HepG2 (cell line): ENCODE data around the gene RASSF7. TPM values are rescaled to one million over a fixed set of nuclear protein-coding genes. Genes with fewer than 3 reads are reported as not detected.

ENCODE experiments used
- PHF8 ChIP-seq: sonication (generic); formaldehyde crosslinking; IDR thresholded peaks from 2 replicates; pipeline ENCODE4 v1.5.0; 2020; ENCODE audit warnings: missing genetic modification reagents
- SOX13 ChIP-seq, 3 experiments: fragments of 450-650 bp in 1 of 3; sonication (generic) in 1 of 3; formaldehyde crosslinking in 1 of 3; IDR thresholded peaks in 2 of 3; conservative IDR thresholded peaks in 1 of 3; 2 replicates each; pipeline versions ENCODE4 v1.5.0 to v1.6.1; 2016 to 2020; ENCODE audit warnings: antibody characterized with exemption in 1 of 3, mild to moderate bottlenecking in 1 of 3, missing compliant biosample characterization in 1 of 3, missing genetic modification reagents in 1 of 3, moderate library complexity in 1 of 3
- TCF12 ChIP-seq, 2 experiments: fragments of 450-650 bp in 1 of 2; sonication (generic) in 1 of 2; formaldehyde crosslinking in 1 of 2; IDR thresholded peaks; 2 replicates each; pipeline versions ENCODE4 v1.6.1 to v1.8.0; 2017 to 2022; ENCODE audit warnings: antibody characterized with exemption in 1 of 2, mild to moderate bottlenecking in 1 of 2, missing genetic modification reagents in 1 of 2, moderate library complexity in 1 of 2
- ZBTB7B ChIP-seq: sonication (generic); formaldehyde crosslinking; IDR thresholded peaks from 2 replicates; pipeline ENCODE4 v1.4.0; 2020; ENCODE audit warnings: missing genetic modification reagents
- ZNF790 ChIP-seq: sonication (generic); formaldehyde crosslinking; IDR thresholded peaks from 2 replicates; pipeline ENCODE4 v1.8.0; 2022; ENCODE audit warnings: missing genetic modification reagents, mild to moderate bottlenecking, borderline replicate concordance
- polyA plus RNA-seq, 8 experiments: library from polyadenylated mRNA; depleted of rRNA in 3 of 8; stranded (reverse) in 7 of 8; unstranded in 1 of 8; fragments of >200 nt; fragmentation: Illumina TruSeq in 4 of 8; extraction: Trizol in 4 of 8; gene quantifications; 2 replicates each; pipeline versions ENCODE4 v1.2.1 to v1.2.3, GENCODE V29; 2011 to 2016; ENCODE audit warnings: low read depth in 4 of 8, missing spikeins in 1 of 8, mixed read lengths in 1 of 8; ENCODE audit not compliant: insufficient read depth in 1 of 8
- total RNA-seq, 5 experiments: library from RNA; depleted of rRNA; stranded (reverse); fragments of >200 nt; fragmentation: Illumina TruSeq; extraction: Trizol; gene quantifications; 2 replicates each; pipeline ENCODE4 v1.2.3, GENCODE V29; 2016; ENCODE audit warnings: low read depth in 1 of 5
- TF ChIP-seq, protein P1 (sequence below): sonication (generic); formaldehyde crosslinking; IDR thresholded peaks from 2 replicates; pipeline ENCODE4 v1.8.1; 2023; ENCODE audit warnings: mild to moderate bottlenecking, missing genetic modification reagents
- TF ChIP-seq, protein P2 (sequence below): IDR thresholded peaks from 2 replicates; pipeline ENCODE4 v1.6.1; 2016; ENCODE audit warnings: missing compliant biosample characterization, missing genetic modification reagents, borderline replicate concordance
- TF ChIP-seq, protein P3 (sequence below): sonication (generic); formaldehyde crosslinking; IDR thresholded peaks from 2 replicates; pipeline ENCODE4 v1.5.0; 2020; ENCODE audit warnings: mild to moderate bottlenecking, missing genetic modification reagents, borderline replicate concordance
- TF ChIP-seq, protein P4 (sequence below): sonication (generic); formaldehyde crosslinking; IDR thresholded peaks from 2 replicates; pipeline ENCODE4 v1.5.1; 2020; ENCODE audit warnings: missing genetic modification reagents, mild to moderate bottlenecking, borderline replicate concordance
- TF ChIP-seq, protein P5 (sequence below), 2 experiments: sonication (generic) in 1 of 2; formaldehyde crosslinking in 1 of 2; IDR thresholded peaks; 2 replicates each; pipeline versions ENCODE4 v1.4.0 to v1.6.1; 2018 to 2020; ENCODE audit warnings: missing genetic modification reagents in 2 of 2, borderline replicate concordance in 1 of 2, low read depth in 1 of 2, mild to moderate bottlenecking in 1 of 2, missing biosample characterization in 1 of 2

The RASSF7 gene
- total and polyA plus RNA-seq, 2 of the 13 experiments (the other 11 are each of a cell fraction or from before 2014, with no cell fraction given) = 20.2 to 28.6 TPM

DNA sequence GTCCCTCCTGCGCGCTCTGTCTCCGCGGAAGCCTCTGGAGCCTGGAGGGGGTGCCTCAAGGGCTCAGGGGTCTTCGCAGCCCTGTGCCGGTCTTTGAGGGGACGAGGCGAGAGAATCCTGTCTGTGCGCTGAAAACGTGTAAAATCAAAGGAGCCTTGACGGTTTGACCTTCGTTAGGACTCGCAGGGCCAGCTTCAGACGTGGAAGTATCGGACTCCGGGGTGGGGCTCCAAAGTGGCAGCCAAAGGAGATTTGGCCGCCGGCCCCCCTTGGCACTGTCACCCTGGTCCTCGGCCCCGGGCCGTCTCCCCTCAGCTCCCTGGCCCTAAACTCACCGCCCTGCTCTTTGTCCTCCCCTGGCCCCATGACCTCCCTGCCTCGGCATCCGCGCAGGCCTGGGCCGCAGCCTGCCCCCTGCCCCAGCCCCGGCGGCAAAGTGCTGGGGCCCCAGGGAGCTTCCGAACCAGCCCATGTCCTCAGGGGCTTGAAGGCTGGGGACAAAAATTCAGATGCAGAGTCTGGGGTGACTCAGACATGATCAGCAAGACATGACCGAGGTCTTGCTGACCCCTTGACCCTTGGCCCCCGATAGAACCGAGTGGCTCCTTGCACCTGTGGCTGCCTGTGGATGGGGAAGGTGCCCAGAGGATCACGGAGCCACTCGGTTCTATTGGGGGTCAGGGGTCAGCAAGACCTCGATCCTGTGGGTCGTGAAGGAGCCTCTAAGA lies 8.6 kb downstream of the RASSF7 start (continued):
- TF ChIP-seq, protein P1, sequence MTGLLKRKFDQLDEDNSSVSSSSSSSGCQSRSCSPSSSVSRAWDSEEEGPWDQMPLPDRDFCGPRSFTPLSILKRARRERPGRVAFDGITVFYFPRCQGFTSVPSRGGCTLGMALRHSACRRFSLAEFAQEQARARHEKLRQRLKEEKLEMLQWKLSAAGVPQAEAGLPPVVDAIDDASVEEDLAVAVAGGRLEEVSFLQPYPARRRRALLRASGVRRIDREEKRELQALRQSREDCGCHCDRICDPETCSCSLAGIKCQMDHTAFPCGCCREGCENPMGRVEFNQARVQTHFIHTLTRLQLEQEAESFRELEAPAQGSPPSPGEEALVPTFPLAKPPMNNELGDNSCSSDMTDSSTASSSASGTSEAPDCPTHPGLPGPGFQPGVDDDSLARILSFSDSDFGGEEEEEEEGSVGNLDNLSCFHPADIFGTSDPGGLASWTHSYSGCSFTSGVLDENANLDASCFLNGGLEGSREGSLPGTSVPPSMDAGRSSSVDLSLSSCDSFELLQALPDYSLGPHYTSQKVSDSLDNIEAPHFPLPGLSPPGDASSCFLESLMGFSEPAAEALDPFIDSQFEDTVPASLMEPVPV (CRISPR knock-in tag) = no peak; the same call in 1 of the 2 replicates
- TF ChIP-seq PHF8 = no peak
- TF ChIP-seq, protein P2, sequence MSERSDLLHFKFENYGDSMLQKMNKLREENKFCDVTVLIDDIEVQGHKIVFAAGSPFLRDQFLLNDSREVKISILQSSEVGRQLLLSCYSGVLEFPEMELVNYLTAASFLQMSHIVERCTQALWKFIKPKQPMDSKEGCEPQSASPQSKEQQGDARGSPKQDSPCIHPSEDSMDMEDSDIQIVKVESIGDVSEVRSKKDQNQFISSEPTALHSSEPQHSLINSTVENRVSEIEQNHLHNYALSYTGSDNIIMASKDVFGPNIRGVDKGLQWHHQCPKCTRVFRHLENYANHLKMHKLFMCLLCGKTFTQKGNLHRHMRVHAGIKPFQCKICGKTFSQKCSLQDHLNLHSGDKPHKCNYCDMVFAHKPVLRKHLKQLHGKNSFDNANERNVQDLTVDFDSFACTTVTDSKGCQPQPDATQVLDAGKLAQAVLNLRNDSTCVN (CRISPR knock-in tag) = no peak
- TF ChIP-seq, protein P3, sequence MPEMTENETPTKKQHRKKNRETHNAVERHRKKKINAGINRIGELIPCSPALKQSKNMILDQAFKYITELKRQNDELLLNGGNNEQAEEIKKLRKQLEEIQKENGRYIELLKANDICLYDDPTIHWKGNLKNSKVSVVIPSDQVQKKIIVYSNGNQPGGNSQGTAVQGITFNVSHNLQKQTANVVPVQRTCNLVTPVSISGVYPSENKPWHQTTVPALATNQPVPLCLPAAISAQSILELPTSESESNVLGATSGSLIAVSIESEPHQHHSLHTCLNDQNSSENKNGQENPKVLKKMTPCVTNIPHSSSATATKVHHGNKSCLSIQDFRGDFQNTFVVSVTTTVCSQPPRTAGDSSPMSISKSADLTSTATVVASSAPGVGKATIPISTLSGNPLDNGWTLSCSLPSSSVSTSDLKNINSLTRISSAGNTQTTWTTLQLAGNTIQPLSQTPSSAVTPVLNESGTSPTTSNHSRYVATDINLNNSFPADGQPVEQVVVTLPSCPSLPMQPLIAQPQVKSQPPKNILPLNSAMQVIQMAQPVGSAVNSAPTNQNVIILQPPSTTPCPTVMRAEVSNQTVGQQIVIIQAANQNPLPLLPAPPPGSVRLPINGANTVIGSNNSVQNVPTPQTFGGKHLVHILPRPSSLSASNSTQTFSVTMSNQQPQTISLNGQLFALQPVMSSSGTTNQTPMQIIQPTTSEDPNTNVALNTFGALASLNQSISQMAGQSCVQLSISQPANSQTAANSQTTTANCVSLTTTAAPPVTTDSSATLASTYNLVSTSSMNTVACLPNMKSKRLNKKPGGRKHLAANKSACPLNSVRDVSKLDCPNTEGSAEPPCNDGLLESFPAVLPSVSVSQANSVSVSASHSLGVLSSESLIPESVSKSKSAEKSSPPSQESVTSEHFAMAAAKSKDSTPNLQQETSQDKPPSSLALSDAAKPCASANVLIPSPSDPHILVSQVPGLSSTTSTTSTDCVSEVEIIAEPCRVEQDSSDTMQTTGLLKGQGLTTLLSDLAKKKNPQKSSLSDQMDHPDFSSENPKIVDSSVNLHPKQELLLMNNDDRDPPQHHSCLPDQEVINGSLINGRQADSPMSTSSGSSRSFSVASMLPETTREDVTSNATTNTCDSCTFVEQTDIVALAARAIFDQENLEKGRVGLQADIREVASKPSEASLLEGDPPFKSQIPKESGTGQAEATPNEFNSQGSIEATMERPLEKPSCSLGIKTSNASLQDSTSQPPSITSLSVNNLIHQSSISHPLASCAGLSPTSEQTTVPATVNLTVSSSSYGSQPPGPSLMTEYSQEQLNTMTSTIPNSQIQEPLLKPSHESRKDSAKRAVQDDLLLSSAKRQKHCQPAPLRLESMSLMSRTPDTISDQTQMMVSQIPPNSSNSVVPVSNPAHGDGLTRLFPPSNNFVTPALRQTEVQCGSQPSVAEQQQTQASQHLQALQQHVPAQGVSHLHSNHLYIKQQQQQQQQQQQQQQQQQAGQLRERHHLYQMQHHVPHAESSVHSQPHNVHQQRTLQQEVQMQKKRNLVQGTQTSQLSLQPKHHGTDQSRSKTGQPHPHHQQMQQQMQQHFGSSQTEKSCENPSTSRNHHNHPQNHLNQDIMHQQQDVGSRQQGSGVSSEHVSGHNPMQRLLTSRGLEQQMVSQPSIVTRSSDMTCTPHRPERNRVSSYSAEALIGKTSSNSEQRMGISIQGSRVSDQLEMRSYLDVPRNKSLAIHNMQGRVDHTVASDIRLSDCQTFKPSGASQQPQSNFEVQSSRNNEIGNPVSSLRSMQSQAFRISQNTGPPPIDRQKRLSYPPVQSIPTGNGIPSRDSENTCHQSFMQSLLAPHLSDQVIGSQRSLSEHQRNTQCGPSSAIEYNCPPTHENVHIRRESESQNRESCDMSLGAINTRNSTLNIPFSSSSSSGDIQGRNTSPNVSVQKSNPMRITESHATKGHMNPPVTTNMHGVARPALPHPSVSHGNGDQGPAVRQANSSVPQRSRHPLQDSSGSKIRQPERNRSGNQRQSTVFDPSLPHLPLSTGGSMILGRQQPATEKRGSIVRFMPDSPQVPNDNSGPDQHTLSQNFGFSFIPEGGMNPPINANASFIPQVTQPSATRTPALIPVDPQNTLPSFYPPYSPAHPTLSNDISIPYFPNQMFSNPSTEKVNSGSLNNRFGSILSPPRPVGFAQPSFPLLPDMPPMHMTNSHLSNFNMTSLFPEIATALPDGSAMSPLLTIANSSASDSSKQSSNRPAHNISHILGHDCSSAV (CRISPR knock-in tag) = no peak
- peak; percentile 5; the same call in 1 of the 2 replicates for TF ChIP-seq ZNF790
- TF ChIP-seq ZBTB7B (CRISPR knock-in tag) = peak; percentile 68; the same call in 1 of the 2 replicates
- TF ChIP-seq, protein P4, sequence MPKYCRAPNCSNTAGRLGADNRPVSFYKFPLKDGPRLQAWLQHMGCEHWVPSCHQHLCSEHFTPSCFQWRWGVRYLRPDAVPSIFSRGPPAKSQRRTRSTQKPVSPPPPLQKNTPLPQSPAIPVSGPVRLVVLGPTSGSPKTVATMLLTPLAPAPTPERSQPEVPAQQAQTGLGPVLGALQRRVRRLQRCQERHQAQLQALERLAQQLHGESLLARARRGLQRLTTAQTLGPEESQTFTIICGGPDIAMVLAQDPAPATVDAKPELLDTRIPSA = no peak
- TF ChIP-seq, protein P5, sequence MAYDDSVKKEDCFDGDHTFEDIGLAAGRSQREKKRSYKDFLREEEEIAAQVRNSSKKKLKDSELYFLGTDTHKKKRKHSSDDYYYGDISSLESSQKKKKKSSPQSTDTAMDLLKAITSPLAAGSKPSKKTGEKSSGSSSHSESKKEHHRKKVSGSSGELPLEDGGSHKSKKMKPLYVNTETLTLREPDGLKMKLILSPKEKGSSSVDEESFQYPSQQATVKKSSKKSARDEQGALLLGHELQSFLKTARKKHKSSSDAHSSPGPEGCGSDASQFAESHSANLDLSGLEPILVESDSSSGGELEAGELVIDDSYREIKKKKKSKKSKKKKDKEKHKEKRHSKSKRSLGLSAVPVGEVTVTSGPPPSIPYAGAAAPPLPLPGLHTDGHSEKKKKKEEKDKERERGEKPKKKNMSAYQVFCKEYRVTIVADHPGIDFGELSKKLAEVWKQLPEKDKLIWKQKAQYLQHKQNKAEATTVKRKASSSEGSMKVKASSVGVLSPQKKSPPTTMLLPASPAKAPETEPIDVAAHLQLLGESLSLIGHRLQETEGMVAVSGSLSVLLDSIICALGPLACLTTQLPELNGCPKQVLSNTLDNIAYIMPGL (CRISPR knock-in tag; IDR thresholded peaks at IDR 0.05; ENCODE audit: borderline replicate concordance in 1 of 2, low read depth in 1 of 2) = peak in 1 of 2 experiments; percentile 39; a peak in 2 of 4 replicates
- no peak for TF ChIP-seq TCF12 (IDR thresholded peaks at IDR 0.05)
- TF ChIP-seq TCF12 (CRISPR knock-in tag; IDR thresholded peaks at IDR 0.05) = no peak
- no peak for TF ChIP-seq SOX13 (IDR thresholded peaks at IDR 0.05)
- TF ChIP-seq SOX13 (CRISPR knock-in tag; conservative IDR thresholded peaks at IDR 0.05 in 1 of 2, IDR thresholded peaks at IDR 0.05 in 1 of 2) = peak in 1 of 2 experiments; percentile 10; a peak in 1 of 4 replicates
